HG02588 (cell line): ENCODE data around the gene HS6ST1.

Experiments
- ATAC-seq: cut with Tn5 transposase; IDR thresholded peaks from one replicate; pipeline ENCODE4 v1.9.1; 2021; ENCODE audit warnings: mild to moderate bottlenecking, moderate library complexity; ENCODE audit not compliant: unreplicated experiment

HS6ST1 gene

DNA sequence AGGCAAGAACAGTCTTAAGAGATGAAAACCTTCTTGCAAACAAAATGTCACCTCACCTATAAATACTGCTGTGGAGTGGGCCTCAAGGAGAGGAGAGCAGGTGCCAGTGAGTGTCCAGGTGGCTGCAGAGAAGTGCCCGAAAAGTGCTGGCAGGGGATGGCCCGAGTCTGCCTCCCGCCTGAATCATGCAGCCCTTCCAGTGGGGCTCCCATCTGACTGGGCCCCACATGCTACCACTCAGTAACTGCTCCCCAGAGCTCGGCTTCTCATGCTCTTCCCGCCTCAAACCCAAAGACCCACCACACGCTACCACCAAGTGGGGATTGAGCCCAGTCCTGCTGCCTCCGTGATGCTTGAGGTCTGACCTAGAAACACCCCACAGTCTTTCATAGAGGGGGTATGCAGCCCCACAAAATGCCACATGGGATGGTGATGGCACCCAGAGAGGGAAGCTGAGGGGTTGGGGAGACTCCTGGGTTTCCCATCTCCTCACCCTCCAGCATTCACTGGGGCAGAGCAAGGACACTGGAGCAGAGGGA lies 7.4 kb downstream of the HS6ST1 start:
- no peak for ATAC-seq

- no peak for ATAC-seq
These were observed 7.9 kb downstream of the HS6ST1 start for GRCh38 chr2:128310761-128311160.

- no peak for ATAC-seq
These were observed 8.5 kb downstream of the HS6ST1 start for GRCh38 chr2:128310094-128310716.

- ATAC-seq = no peak
These were observed 9.2 kb downstream of the HS6ST1 start for GRCh38 chr2:128309280-128310093.

DNA sequence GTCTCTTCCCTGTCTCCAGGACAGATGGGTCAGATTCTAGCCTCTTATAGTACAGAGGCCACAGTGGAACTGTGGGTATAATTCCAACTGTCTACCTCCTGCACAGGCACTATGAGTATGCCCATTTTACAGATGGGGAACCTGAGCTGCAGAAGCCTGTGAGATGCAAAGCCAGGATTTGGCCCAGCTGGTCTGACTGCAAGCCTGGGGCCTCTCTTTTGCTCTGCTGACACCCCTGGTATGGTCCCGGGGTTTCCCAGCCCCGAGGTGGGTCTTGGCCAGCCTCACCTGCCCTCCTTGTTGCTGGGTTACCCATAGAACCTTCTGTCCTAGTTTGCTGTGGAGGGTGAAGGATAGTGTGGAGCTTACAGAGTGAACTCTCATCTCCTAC lies 9.8 kb downstream of the HS6ST1 start:
- ATAC-seq = no peak

GRCh38 chr2:128308284-128308731 lies 10.4 kb downstream of the HS6ST1 start:
- ATAC-seq = no peak

- ATAC-seq = no peak
These were observed 11.1 kb downstream of the HS6ST1 start for GRCh38 chr2:128307595-128307994.

DNA sequence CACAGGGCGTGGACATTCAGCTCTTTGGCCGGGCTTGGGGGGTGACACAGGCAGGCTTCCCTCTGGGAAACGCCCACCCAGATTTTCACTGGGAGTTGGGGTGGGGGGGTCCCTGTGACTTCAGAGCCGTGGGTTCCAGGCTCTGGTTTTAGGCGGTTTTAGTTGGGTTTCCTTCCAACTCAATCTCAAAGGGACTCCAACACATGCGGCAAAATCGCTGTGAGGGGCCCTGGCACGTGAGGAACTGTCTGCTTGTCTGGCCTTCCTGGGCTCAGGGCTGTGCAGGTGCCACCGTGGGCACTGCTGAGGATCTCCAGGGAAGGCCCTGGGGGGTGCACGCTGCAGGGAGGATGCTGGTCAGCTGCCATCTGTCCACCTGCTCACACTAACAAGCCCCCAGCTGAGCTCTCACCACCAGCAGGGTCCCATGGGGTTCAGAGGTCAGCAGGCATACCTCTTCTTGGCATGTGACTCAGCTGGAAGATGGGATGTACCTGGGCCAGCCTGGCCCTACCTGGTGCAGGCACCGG lies 11.7 kb downstream of the HS6ST1 start:
- ATAC-seq = no peak

DNA sequence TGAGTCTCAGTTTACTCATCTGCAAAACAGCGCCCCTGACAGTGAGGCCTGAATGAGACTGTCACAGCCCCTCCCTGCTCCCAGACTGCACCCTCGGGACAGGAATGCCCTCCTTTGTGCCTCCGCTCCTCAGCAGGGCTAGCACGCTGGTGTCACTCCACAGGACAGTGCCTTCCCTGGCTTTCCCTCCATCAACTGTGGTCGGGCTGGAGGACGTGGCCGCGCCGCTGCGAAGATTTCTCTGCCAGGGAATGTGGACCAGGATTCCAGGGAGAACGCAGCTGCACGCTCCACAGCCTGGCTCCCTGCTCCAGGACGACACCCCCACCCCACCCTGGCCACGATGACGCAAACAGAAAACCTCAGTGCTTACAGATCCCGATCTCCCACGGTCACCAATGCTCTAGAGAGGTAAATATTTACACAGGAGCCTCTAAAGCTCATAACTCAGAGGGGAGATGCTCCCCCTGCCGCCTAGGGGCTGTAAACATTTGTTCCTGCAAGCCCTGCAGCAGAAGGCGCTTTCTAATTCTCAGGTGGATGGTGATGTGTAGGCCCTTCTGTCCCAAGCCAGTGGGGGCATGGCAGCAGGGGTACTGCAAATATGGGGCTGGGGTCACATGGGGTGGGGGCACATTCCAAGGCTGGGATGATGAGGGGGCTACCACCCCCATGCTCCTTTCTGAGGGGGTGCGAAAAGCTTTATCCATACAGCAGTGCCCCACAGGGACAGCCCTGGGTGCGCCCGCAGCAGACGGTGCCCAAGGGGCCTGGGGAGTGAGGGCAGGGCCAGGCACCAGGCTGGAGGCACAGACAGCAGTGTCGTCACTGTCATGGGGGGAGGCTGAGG lies 12.4 kb downstream of the HS6ST1 start:
- no peak for ATAC-seq

- ATAC-seq = no peak
These were observed 13.1 kb downstream of the HS6ST1 start for GRCh38 chr2:128305555-128306080.

GRCh38 chr2:128304715-128305554 lies 13.7 kb downstream of the HS6ST1 start:
- ATAC-seq = no peak

DNA sequence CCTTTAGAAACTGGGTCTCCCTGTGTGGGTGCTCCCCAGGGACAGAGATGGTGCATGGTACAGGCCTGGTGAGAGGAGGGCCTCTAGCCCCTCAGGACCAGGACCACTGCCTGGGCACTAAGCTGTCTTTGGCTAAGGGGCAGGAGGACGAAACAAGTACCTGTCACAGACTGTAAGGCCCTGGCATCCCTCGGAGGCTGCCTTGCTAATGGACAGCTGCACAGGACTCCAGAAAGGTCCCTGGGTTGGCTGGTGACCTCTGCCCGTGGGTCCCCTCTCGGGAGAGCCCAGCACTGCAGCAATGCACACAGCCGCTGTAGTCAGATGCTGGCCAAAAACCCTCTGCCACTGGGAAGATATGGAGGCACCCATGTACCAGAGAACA lies 14.3 kb downstream of the HS6ST1 start:
- ATAC-seq = no peak

DNA sequence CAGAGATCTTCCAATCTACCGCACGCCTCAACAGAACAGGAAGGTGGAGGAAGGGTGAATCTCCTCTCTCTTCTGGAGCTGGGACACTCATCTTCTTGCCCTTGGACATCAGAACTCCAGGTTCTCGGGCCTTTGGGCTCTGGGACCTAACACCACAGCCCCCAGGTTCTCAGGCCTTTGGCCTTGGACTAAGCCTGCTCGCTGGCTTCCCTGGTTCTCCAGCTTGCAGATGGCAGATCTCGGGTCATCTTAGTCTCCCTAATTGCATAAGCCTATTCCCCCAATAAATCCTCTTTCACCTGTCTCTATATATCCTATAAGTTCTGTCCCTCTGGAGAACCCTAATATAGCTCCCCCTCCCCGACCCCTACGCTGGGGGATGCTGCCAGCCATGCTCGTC lies 14.8 kb downstream of the HS6ST1 start:
- no peak for ATAC-seq

DNA sequence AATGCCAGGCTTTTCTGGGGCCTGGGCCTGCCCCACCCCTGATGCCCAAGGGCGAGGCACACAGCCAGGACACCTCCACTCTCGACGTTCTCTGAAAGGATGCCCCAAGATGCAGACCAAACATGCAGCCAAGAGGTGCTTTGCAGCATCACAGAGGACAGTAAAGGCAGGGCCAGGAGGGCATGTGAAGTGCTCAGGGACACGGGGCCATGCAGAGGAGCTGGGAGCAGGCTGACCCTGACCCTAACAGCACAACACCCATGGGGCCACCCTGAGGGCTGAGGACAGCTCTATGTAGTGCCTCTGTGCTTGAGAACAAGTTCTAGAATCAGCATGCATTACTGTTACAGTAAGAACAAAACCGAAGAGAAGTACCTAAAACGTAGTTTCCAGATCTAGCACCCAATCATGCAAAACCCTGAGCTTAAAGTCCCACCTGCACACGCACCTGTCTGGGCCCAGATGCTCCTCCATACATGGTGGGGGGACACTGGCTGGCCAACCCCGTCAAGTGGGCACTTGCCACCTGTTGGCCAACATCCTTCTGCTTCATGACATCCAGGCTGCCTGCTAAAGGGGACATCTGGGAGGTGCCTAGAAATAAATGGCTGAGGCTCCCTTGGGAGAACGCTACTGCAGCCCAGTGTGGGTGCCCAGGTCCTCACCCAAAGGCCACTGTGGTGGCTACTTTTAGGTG lies 15.4 kb downstream of the HS6ST1 start:
- ATAC-seq = no peak

GRCh38 chr2:128302744-128303067 lies 16.0 kb downstream of the HS6ST1 start:
- no peak for ATAC-seq

DNA sequence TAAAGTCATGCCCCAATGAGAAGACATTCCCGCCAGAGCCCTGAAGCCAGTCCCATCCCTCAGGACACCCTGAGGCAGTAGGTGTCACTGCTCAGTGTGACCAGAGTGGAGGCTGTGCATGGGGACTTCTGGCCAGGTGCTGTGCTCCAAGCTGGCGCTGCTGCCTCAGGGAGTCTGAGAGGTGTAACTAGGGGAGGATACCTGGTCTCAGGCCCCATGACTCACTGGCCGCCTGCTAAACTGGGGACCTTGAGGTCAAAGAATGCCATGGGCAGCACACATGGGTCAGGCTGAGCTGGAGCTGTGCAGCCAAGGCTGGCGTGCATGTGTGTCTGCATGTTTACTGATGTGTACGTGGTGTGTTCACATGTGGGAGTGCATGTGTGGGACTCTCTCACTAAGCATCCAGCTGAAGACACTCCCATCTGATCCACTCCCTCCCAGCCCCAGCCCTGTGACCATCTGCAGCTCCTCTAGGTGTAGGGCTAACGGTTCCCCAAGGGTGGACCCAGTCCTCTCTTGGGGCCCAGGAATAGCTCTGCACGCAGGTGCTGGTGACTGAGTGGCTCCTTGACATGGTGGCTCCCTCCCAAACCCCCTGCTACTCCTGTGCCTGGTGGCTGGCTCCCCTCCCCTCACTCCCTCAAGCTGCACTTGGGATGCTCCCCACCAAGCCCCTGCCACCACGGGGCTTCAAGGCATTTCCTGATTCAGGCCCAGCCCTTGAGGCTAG lies 16.5 kb downstream of the HS6ST1 start:
- ATAC-seq = no peak

GRCh38 chr2:128301501-128301966 lies 17.1 kb downstream of the HS6ST1 start:
- ATAC-seq = no peak

GRCh38 chr2:128301021-128301420 lies 17.6 kb downstream of the HS6ST1 start:
- ATAC-seq = no peak
